Right lobe of liver (tissue), 4 donors: ENCODE results near the gene FOXP1.

Source experiments
- POLR2A ChIP-seq: fragments of 450-650 bp; IDR thresholded peaks from one replicate; pipeline ENCODE4 v1.6.1; 2017; ENCODE audit warnings: antibody characterized with exemption, mild to moderate bottlenecking
- TF ChIP-seq, protein P1 (sequence below), 4 donors: fragments of 200-600 bp in 3 of 4; fragments of 450-650 bp in 1 of 4; IDR thresholded peaks; one replicate each; pipeline versions ENCODE4 v1.5.1 to v1.8.0; 2016 to 2022; ENCODE audit warnings: antibody characterized with exemption in 4 of 4, mild to moderate bottlenecking in 2 of 4
- donor health status: DM: no; HTN: no; CAD: no.
- donor health status: DM: no; HTN: no; CAD: no.
- donor health status: DM: no; HTN: yes; CAD: no.

DNA sequence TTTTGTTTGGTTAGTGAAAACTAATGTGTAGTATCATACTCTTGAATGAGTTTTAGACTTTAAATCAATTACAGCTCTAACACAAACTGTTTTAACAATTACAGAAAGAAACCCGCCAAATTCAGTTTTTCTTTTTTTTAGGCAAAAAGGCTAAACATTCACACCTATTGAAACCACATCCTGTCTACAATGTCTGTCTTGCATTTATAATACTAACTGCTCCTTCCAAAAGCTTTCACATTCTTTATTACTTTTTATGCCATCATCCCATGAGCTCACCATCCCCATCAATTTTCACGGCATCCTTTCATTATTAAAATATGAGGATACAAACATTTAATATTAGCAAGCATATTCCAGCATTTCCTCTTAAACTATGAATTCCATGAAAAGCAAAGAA, 593.3 kb downstream of the FOXP1 start:
- TF ChIP-seq, protein P1, sequence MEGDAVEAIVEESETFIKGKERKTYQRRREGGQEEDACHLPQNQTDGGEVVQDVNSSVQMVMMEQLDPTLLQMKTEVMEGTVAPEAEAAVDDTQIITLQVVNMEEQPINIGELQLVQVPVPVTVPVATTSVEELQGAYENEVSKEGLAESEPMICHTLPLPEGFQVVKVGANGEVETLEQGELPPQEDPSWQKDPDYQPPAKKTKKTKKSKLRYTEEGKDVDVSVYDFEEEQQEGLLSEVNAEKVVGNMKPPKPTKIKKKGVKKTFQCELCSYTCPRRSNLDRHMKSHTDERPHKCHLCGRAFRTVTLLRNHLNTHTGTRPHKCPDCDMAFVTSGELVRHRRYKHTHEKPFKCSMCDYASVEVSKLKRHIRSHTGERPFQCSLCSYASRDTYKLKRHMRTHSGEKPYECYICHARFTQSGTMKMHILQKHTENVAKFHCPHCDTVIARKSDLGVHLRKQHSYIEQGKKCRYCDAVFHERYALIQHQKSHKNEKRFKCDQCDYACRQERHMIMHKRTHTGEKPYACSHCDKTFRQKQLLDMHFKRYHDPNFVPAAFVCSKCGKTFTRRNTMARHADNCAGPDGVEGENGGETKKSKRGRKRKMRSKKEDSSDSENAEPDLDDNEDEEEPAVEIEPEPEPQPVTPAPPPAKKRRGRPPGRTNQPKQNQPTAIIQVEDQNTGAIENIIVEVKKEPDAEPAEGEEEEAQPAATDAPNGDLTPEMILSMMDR (IDR thresholded peaks at IDR 0.05): no peak
- no peak for TF ChIP-seq POLR2A
